GM23338 (cell line): ENCODE measurements around the gene NXPH4. TPM values are rescaled to one million over a fixed set of nuclear protein-coding genes. Genes with fewer than 3 reads are reported as not detected.

Source experiments
- CREB1 ChIP-seq: fragments of 250-450 bp; sonication (Bioruptor Pico); IDR thresholded peaks from 2 replicates; pipeline ENCODE4 v1.5.0; 2020; ENCODE audit warnings: low read depth, mild to moderate bottlenecking, moderate library complexity
- CTCF ChIP-seq, 2 experiments: fragments of 200-600 bp in 1 of 2; sonication (generic) in 1 of 2; conservative IDR thresholded peaks; 2 replicates each; pipeline versions ENCODE4 v1.5.1 to v1.6.1; 2016 to 2017; ENCODE audit warnings: antibody characterized with exemption in 2 of 2, low read depth in 2 of 2, mild to moderate bottlenecking in 2 of 2, moderate library complexity in 1 of 2
- ETS1 ChIP-seq: IDR thresholded peaks from 2 replicates; pipeline ENCODE4 v1.6.1; 2016; ENCODE audit warnings: antibody characterized with exemption
- EZH2 ChIP-seq: fragments of 200-600 bp; sonication (generic); IDR thresholded peaks from one replicate; pipeline ENCODE4 v1.8.0; 2017; ENCODE audit warnings: antibody characterized with exemption, mild to moderate bottlenecking, low read depth; ENCODE audit not compliant: unreplicated experiment
- EZH2phosphoT487 ChIP-seq: fragments of 200-600 bp; sonication (generic); IDR thresholded peaks from one replicate; pipeline ENCODE4 v1.8.1; 2018; ENCODE audit warnings: antibody characterized with exemption; ENCODE audit not compliant: unreplicated experiment
- NANOG ChIP-seq: IDR thresholded peaks from 2 replicates; pipeline ENCODE4 v1.6.1; 2016; ENCODE audit warnings: antibody characterized with exemption, borderline replicate concordance
- POLR2AphosphoS5 ChIP-seq: IDR thresholded peaks from 2 replicates; pipeline ENCODE4 v1.6.1; 2016; ENCODE audit warnings: antibody characterized with exemption, low read depth
- ZNF114 ChIP-seq: fragments of 250-450 bp; sonication (Bioruptor Pico); IDR thresholded peaks from 2 replicates; pipeline ENCODE4 v1.5.0; 2020; ENCODE audit warnings: mild to moderate bottlenecking, moderate library complexity
- ZNF331 ChIP-seq: fragments of 250-450 bp; sonication (Bioruptor Pico); IDR thresholded peaks from 2 replicates; pipeline ENCODE4 v1.5.0; 2020; ENCODE audit warnings: low read depth, mild to moderate bottlenecking, moderate library complexity
- ZNF462 ChIP-seq: fragments of 250-450 bp; sonication (Bioruptor Pico); IDR thresholded peaks from 2 replicates; pipeline ENCODE4 v1.5.0; 2020; ENCODE audit warnings: mild to moderate bottlenecking, moderate library complexity
- polyA plus RNA-seq: library from polyadenylated mRNA; unstranded; fragments of >200 nt; fragmentation: Nextera tagmentation; extraction: Ambion mirVana; gene quantifications from 2 replicates; pipeline ENCODE4 v1.2.1, GENCODE V29; 2016
- total RNA-seq: library from RNA; depleted of rRNA; stranded (reverse); fragments of >200 nt; shearing (Covaris generic); gene quantifications from 2 replicates; pipeline ENCODE4 v1.2.3, GENCODE V29; 2014

The NXPH4 gene
- total and polyA plus RNA-seq, 2 experiments from 2014 or later: 0.89 to 1.5 TPM

- TF ChIP-seq ZNF462 (no peak), CREB1 (CRISPR knock-in tag) (no peak), ZNF331 (CRISPR knock-in tag) (no peak), NANOG (no peak), POLR2AphosphoS5 (no peak), CTCF (conservative IDR thresholded peaks at IDR 0.05; ENCODE audit: low read depth in 2 of 2) (no peak), ETS1 (no peak), EZH2phosphoT487 (no peak), ZNF114 (CRISPR knock-in tag) (no peak), EZH2 (no peak)
Observed at GRCh38 chr12:57258977-57259970, 42.7 kb downstream of the NXPH4 start (continued).
